ENCODE data around the gene LMF1. TPM values are rescaled to one million over a fixed set of nuclear protein-coding genes. Genes with fewer than 3 reads are reported as not detected.

Gene LMF1
- polyA plus RNA-seq, 1 donor from 2014 or later = 16.2 TPM

DNA sequence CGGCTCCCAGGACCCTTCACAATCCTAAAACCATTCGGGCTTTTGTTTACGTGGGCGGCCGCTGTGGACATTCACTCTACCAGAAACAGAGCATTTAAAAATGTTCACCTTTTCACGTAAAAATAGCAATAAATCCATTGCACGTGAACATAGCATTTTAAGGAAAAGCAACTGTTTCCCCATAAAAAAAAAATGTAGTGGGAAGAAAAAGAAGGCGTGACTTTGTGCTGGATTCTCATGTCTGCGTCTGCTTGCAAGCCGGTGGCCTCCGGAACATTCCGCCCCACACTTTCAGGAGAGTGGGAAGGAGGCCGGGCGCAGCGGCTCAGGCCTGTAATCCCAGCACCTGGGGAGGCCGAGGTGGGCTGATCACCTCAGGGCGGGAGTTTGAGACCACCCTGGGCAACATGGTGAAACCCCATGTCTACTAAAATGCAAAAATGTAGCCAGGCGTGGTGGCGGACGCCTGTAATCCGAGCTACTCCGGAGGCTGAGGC, 156.8 kb downstream of the LMF1 start:
- no peaks in the 10 kb centered on the region for H3K36me3 ChIP-seq (ENCODE audit: insufficient read depth, low read length)
- H3K27ac ChIP-seq (ENCODE audit: low read length) = no peak overlapping the region
- H3K4me3 ChIP-seq (ENCODE audit: low read length) = no peak overlapping the region
- H3K27me3 ChIP-seq (ENCODE audit: insufficient read depth, low read depth, low read length) = no peaks in the 10 kb centered on the region
- no peak overlapping the region for H3K9ac ChIP-seq (ENCODE audit: low read length)
- H2AFZ ChIP-seq (ENCODE audit: low read depth, low read length) = no peak overlapping the region
- H3K9me3 ChIP-seq (ENCODE audit: low read length) = no peaks in the 10 kb centered on the region
- H3K9me2 ChIP-seq (ENCODE audit: insufficient read depth, low read length) = no peaks in the 10 kb centered on the region
- no peaks in the 10 kb centered on the region for H4K20me1 ChIP-seq (ENCODE audit: insufficient read depth)
- H3K79me2 ChIP-seq (replicated peaks; ENCODE audit: insufficient read depth, low read length) = no peaks in the 10 kb centered on the region
- H3K4me2 ChIP-seq (ENCODE audit: low read length) = no peak overlapping the region
- H3F3A ChIP-seq (ENCODE audit: insufficient read depth, low read length, poor library complexity, severe bottlenecking) = no peaks in the 10 kb centered on the region
- TF ChIP-seq MXI1 (conservative IDR thresholded peaks at IDR 0.05; ENCODE audit: poor library complexity, severe bottlenecking) (no peak), RAD21 (conservative IDR thresholded peaks at IDR 0.05) (peak; percentile 10), SMC3 (conservative IDR thresholded peaks at IDR 0.05; ENCODE audit: poor library complexity) (peak; percentile 69), EZH2 (IDR thresholded peaks at IDR 0.05; ENCODE audit: borderline replicate concordance, insufficient read depth, low read length, poor library complexity, severe bottlenecking) (no peak), POLR2AphosphoS5 (IDR thresholded peaks at IDR 0.05) (no peak), TAF1 (IDR thresholded peaks at IDR 0.05; ENCODE audit: low read depth) (no peak), EP300 (conservative IDR thresholded peaks at IDR 0.05; ENCODE audit: poor library complexity, severe bottlenecking) (no peak)
- TF ChIP-seq, protein P1, sequence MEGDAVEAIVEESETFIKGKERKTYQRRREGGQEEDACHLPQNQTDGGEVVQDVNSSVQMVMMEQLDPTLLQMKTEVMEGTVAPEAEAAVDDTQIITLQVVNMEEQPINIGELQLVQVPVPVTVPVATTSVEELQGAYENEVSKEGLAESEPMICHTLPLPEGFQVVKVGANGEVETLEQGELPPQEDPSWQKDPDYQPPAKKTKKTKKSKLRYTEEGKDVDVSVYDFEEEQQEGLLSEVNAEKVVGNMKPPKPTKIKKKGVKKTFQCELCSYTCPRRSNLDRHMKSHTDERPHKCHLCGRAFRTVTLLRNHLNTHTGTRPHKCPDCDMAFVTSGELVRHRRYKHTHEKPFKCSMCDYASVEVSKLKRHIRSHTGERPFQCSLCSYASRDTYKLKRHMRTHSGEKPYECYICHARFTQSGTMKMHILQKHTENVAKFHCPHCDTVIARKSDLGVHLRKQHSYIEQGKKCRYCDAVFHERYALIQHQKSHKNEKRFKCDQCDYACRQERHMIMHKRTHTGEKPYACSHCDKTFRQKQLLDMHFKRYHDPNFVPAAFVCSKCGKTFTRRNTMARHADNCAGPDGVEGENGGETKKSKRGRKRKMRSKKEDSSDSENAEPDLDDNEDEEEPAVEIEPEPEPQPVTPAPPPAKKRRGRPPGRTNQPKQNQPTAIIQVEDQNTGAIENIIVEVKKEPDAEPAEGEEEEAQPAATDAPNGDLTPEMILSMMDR (IDR thresholded peaks at IDR 0.05; ENCODE audit: poor library complexity, severe bottlenecking) = peak; percentile 17
- TF ChIP-seq, protein P2, sequence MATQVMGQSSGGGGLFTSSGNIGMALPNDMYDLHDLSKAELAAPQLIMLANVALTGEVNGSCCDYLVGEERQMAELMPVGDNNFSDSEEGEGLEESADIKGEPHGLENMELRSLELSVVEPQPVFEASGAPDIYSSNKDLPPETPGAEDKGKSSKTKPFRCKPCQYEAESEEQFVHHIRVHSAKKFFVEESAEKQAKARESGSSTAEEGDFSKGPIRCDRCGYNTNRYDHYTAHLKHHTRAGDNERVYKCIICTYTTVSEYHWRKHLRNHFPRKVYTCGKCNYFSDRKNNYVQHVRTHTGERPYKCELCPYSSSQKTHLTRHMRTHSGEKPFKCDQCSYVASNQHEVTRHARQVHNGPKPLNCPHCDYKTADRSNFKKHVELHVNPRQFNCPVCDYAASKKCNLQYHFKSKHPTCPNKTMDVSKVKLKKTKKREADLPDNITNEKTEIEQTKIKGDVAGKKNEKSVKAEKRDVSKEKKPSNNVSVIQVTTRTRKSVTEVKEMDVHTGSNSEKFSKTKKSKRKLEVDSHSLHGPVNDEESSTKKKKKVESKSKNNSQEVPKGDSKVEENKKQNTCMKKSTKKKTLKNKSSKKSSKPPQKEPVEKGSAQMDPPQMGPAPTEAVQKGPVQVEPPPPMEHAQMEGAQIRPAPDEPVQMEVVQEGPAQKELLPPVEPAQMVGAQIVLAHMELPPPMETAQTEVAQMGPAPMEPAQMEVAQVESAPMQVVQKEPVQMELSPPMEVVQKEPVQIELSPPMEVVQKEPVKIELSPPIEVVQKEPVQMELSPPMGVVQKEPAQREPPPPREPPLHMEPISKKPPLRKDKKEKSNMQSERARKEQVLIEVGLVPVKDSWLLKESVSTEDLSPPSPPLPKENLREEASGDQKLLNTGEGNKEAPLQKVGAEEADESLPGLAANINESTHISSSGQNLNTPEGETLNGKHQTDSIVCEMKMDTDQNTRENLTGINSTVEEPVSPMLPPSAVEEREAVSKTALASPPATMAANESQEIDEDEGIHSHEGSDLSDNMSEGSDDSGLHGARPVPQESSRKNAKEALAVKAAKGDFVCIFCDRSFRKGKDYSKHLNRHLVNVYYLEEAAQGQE (IDR thresholded peaks at IDR 0.05; ENCODE audit: borderline replicate concordance) = no peak

DNA sequence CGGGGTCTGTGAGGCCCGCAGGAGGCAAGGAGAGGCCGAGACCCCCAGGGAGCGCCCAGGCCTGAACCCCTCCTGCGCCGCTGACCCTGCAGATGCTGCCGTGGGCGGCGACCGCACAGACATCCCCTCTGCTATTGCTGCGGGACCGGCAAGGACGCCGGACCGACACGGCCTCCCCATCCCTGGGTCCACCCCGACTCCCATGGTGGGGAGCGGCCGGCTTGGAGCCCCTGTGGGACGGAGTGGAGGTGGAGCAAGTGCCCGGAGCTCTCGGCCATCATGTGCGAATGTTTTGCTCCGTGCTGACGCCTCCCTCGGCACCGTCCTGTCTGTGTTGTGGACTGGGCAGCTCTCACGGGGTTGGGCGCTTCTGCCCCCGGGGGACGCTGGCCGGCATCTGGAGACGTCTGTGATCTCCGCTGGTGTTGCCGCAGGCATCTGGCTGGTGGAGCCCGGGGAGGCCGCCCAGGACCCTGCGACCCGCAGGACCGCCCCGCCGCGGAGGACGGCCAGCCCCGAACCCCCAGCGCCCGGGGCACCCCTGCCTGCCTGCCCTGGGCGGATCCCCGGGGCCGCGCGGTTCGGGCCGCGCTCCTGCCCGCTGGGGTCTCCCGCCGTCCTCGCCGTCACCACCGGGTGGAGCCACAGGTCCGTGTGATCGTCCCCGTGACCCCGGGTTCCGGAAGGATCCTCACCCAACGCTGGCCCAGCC, 157.4 kb downstream of the LMF1 start:
- H3K27ac ChIP-seq (ENCODE audit: low read length) = no peak overlapping the region
- TF ChIP-seq, protein P1 (IDR thresholded peaks at IDR 0.05; ENCODE audit: poor library complexity, severe bottlenecking) = peak; percentile 87
- TF ChIP-seq SMC3 (conservative IDR thresholded peaks at IDR 0.05; ENCODE audit: poor library complexity) (peak; percentile 91), EZH2 (IDR thresholded peaks at IDR 0.05; ENCODE audit: borderline replicate concordance, insufficient read depth, low read length, poor library complexity, severe bottlenecking) (no peak), RAD21 (conservative IDR thresholded peaks at IDR 0.05) (peak; percentile 91)
- TF ChIP-seq, protein P2 (IDR thresholded peaks at IDR 0.05; ENCODE audit: borderline replicate concordance) = no peak
- no peaks in the 10 kb centered on the region for H3K9me2 ChIP-seq (ENCODE audit: insufficient read depth, low read length)
- H3K27me3 ChIP-seq (ENCODE audit: insufficient read depth, low read depth, low read length) = no peaks in the 10 kb centered on the region
- no peaks in the 10 kb centered on the region for H3K79me2 ChIP-seq (replicated peaks; ENCODE audit: insufficient read depth, low read length)
- H3K4me2 ChIP-seq (ENCODE audit: low read length) = no peak overlapping the region
- H3K9me3 ChIP-seq (ENCODE audit: low read length) = no peaks in the 10 kb centered on the region
- H3F3A ChIP-seq (ENCODE audit: insufficient read depth, low read length, poor library complexity, severe bottlenecking) = no peaks in the 10 kb centered on the region
- H3K4me3 ChIP-seq (ENCODE audit: low read length) = no peak overlapping the region
- H4K20me1 ChIP-seq (ENCODE audit: insufficient read depth) = no peaks in the 10 kb centered on the region
- H2AFZ ChIP-seq (ENCODE audit: low read depth, low read length) = no peak overlapping the region
- H3K36me3 ChIP-seq (ENCODE audit: insufficient read depth, low read length) = no peaks in the 10 kb centered on the region
- H3K9ac ChIP-seq (ENCODE audit: low read length) = no peak overlapping the region

Measured in neural cell (in vitro differentiated cells).